ENCODE measurements around the gene GMCL1.
"Not testable (repeated sequence)": the region's sequence is repeated elsewhere in the genome, so short reads cannot be mapped to it uniquely, and the experiment has no call there.

The GMCL1 gene

DNA sequence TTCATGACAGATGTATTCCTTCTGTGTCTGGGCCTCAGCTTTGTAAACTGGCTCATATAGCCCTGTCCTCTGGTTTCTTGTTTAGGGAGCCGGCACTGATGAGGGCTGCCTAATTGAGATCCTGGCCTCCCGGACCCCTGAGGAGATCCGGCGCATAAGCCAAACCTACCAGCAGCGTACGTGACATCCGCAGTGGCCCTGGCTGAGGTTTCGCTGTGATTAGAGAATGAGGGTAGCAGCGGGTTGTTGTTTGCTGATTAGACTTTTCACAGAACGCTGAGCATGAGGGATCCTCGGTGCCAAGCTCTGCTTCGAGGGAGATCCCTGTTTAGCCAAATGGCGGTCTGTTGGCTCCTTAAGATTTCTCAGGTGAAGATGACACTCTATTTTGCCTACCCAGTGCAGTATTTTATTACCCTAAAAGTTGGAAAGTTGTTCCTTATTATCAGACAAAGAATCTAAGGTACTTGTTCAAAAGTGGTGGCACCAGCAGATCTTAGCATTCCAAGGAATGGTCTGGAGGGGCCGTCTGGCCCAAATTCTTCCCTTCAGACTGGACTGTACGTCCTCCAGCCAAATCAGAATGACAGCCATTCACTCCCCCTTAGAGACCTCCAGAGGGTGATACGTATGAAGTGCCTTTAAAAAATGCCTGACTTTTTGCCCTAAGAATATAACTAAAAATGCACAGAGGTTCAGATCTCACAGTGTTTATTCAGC lies 21.5 kb upstream of the GMCL1 start:
- peak; percentile 69 for DNase-seq (ENCODE audit: low spot score)

DNA sequence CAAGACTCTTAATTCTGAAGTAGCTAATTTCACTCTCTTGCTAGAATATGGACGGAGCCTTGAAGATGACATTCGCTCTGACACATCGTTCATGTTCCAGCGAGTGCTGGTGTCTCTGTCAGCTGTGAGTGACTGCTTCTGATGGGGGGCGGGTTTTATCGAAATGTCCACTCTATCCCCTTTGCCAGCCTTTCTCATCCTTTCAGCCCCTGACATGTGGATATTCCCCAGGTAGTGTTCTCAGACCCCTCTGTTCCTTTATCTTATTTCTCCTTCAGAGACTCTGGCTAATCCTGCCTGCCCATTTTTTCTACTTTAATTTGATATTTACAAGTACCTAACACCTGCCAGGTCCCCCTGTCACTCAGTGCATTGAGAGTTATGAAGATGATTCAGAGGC lies 18.9 kb upstream of the GMCL1 start:
- DNase-seq (ENCODE audit: low spot score), result no peak

DNA sequence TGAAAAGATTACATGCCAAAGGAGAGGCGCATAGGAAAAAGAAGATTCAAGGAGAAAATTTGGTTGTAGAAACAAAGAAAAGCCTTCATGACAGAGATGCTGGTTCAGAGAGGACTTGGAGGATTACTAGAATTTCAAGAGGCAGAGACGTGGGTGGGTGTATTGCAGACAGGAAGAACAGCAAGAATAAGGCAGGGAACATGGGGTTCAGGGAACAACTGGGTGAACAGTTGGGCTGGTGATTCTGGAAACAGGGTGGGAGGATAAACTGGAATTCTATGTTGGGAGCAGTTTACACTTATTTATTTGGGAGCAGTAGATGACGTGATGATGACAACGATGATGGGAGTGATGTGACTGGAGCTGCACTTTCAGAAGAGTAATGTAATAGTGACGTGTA lies 18.4 kb upstream of the GMCL1 start:
- no peak for DNase-seq (ENCODE audit: low spot score)

GRCh38 chr2:69811591-69811990 lies 17.9 kb upstream of the GMCL1 start:
- no peak for DNase-seq (ENCODE audit: low spot score)

GRCh38 chr2:69815717-69816116 lies 13.7 kb upstream of the GMCL1 start:
- no peak for DNase-seq (ENCODE audit: low spot score)

GRCh38 chr2:69816923-69817542 lies 12.4 kb upstream of the GMCL1 start:
- peak; percentile 90 for DNase-seq (ENCODE audit: low spot score)

- DNase-seq (ENCODE audit: low spot score), result no peak
Measured at GRCh38 chr2:69817729-69818501, 11.5 kb upstream of the GMCL1 start.

DNA sequence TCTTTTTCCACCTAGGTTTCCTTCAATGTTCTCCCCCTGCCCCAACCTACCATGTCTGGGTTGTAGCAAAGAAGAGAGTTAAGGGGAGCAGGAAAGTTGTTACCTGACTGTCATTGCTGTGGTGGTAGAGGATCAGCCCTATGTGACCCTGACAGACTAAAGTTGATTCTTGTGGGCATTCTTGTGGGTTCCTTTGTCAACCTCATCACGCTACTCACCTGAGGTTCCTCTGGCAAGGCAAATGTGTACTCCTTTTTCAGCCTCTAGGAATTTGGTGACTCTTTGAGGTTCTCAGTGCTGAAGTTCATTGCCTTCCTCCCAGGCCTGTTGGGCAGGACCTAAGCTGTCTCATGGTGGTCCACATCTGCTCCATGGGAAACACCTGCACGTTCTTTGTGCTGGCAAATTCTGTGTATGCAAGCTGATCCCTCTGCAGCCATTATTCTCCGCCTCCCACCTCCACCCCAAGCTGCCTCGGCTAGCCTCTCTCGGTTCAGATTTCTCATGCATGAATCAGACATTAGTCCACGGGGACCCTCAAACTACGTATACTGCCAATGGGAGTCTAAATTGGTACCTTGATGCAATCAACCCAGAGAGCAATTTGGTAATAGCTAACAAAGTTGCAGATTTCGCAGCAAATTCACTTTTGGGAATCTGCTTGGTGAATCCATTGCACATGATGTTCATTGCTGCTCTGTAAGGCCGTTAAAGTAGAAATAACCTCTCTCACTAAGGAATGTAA lies 1.5 kb upstream of the GMCL1 start:
- DNase-seq (ENCODE audit: low spot score), result no peak

GRCh38 chr2:69828938-69829255 lies 563 bp upstream of the GMCL1 start:
- no peak for DNase-seq (ENCODE audit: low spot score)

GRCh38 chr2:69830045-69830905 lies 815 bp downstream of the GMCL1 start:
- DNase-seq (ENCODE audit: low spot score), result peak; percentile 45

- not testable (repeated sequence) for DNase-seq (ENCODE audit: low spot score)
Measured at GRCh38 chr2:69830906-69831241, 1.4 kb downstream of the GMCL1 start.

GRCh38 chr2:69831354-69831905 lies 2.0 kb downstream of the GMCL1 start:
- DNase-seq (ENCODE audit: low spot score), result no peak

- no peak for DNase-seq (ENCODE audit: low spot score)
Measured at GRCh38 chr2:69833752-69834151, 4.3 kb downstream of the GMCL1 start.

DNA sequence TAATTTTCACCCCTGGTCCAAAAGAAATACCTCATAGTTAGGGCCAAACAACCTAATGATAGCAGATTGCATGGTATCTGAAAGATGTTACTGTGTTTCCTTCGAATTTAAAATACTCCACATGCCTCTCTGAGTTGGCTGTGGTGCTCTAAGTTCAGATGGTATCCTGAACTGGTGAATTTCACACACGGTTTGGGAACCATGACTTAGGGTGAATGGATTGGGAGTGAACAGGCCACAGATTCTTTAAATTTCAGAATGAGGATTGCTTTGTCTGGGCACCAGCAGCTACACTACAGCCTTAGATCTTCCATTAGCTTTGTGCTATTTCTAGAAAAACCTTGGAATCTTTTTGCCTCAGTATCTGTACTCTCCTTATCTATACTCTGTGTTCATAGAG lies 6.2 kb downstream of the GMCL1 start:
- no peak for DNase-seq (ENCODE audit: low spot score)

DNA sequence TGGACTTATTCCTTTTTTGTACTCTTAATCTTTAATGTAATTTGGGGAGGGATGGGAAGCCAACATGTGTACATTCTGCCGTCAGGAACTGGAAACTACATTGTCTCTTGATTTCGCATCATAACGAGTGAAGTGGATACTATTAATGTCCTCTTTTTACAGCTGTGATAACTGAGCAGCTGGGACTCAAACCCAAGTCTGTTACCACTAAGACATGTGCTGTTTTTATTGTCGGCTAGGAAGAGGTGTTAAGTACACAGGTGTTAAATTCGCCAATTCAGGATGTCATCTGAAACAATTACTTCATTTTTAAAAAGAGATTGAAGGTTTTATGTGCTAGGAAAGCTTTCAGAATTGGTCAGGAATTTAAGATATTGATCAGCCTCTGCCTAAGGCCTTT lies 6.9 kb downstream of the GMCL1 start:
- no peak for DNase-seq (ENCODE audit: low spot score)

- DNase-seq (ENCODE audit: low spot score), result no peak
Measured at GRCh38 chr2:69837533-69837932, 8.1 kb downstream of the GMCL1 start.

- no peak for DNase-seq (ENCODE audit: low spot score)
Measured at GRCh38 chr2:69843993-69844392, 14.5 kb downstream of the GMCL1 start.

DNA sequence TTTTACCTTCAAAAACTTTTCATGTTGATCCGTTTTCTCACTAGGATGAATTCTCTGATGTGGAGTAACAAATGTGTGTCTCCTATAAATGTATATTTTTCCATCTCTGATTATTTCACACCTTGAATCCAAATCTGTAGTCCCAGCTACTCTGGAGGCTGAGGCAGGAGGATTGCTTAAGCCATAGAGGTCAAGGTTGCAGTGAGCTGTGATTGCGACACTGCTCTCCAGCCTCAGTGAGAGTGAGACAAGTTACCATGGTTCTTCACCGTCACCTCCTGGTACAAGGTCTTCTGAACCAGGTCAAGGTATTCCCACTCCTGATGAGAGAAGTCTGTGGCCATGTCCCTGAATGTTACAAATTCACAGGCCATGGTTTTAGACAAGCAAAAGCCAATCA lies 15.1 kb downstream of the GMCL1 start:
- no peak for DNase-seq (ENCODE audit: low spot score)

- no peak for DNase-seq (ENCODE audit: low spot score)
Measured at GRCh38 chr2:69846182-69847067, 17.0 kb downstream of the GMCL1 start.

DNA sequence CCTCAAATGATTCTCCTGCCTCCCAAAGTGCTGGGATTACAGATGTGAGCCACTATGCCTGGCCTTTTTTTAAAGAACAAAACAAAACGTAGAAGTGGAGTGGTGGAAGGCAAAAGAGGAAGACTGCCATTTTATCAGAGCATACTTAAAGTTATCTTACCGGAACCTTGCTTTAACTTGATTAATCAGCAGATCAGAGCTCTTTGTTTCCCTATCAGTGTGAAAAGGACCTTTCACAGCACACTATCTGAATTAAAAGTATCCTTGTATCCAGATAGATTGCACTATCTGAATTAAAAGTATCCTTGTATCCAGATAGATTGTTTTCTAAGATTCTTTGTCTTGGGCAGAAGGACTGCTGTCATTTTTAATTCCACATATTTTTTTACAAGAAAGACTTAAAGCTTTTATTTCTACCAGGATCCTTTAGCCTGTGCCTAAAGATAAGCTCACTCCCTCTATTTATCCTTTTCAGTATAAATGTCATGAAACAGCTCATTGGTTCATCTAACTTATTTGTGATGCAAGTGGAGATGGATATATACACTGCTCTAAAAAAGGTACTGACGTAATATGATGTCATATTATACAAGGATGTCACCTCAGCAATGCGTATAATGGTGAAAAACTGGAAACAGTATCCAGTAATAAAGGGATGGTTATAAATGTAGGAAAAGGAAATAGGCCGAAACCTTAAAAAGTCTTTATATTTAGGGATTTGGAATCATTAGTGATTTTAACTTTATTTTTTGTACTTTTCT lies 17.8 kb downstream of the GMCL1 start:
- no peak for DNase-seq (ENCODE audit: low spot score)

All from cerebellar cortex (tissue), 1 donor.